ENCODE measurements around the gene LCK. TPM values are rescaled to one million over a fixed set of nuclear protein-coding genes. Genes with fewer than 3 reads are reported as not detected.

Gene LCK
- total RNA-seq, 2 experiments from 2014 or later: 289 to 292 TPM

- Mint-ChIP-seq H3K27me3 (no peaks in the 10 kb centered on the region), H3K9me3 (peaks cover 2% of the 10 kb centered on the region), H3K4me1 (ENCODE audit: low read depth) (peaks cover 57% of the 10 kb centered on the region), H3K27ac (peak overlapping the region; percentile 55), H3K36me3 (ENCODE audit: low read depth) (peaks cover 43% of the 10 kb centered on the region), H3K4me3 (no peak overlapping the region)
- intact Hi-C loops (cut with micrococcal nuclease): no loop called here
- TF ChIP-seq CTCF (IDR thresholded peaks at IDR 0.05): no peak
- CTCF ChIA-PET: interaction anchor here (1.7 kb wide), 1 partner anchor 19 kb away, joined by 4 read pairs; no protein-coding TSS in a partner anchor
- ATAC-seq (no peak), DNase-seq (no peak)
- POLR2A ChIA-PET: interaction anchor here (0.6 to 1.3 kb wide), 2 partner anchors 22 to 42 kb away, joined by 3 to 4 read pairs; no protein-coding TSS in a partner anchor
Observed at GRCh38 chr1:32309960-32310359, 58.9 kb downstream of the LCK start.

GRCh38 chr1:32311709-32312393, 60.8 kb downstream of the LCK start:
- peak; percentile 53 for ATAC-seq
- Mint-ChIP-seq H3K4me1 (ENCODE audit: low read depth) (peaks cover 52% of the 10 kb centered on the region), H3K36me3 (ENCODE audit: low read depth) (peaks cover 39% of the 10 kb centered on the region), H3K27ac (peak overlapping the region; percentile 39), H3K9me3 (no peaks in the 10 kb centered on the region), H3K4me3 (no peak overlapping the region), H3K27me3 (no peaks in the 10 kb centered on the region)
- TF ChIP-seq CTCF (IDR thresholded peaks at IDR 0.05): no peak
- ChIA-PET POLR2A (interaction anchor here (0.8 to 1.8 kb wide), 5 partner anchors 8 to 96 kb away, joined by 3 to 7 read pairs (median 5); partner anchors contain the start of genes LCK and MARCKSL1), CTCF (interaction anchor here (0.9 to 2.0 kb wide), 4 partner anchors 15 to 101 kb away, joined by 3 to 5 read pairs (median 4); partner anchors contain the start of gene HDAC1)
- intact Hi-C loops (cut with micrococcal nuclease): no loop called here
- DNase-seq: no peak

GRCh38 chr1:32316903-32317277, 65.8 kb downstream of the LCK start:
- Mint-ChIP-seq H3K4me3 (no peak overlapping the region), H3K36me3 (ENCODE audit: low read depth) (peaks cover 36% of the 10 kb centered on the region), H3K27me3 (no peaks in the 10 kb centered on the region), H3K4me1 (ENCODE audit: low read depth) (peaks cover 31% of the 10 kb centered on the region), H3K27ac (peak overlapping the region; percentile 9), H3K9me3 (no peaks in the 10 kb centered on the region)
- TF ChIP-seq CTCF (IDR thresholded peaks at IDR 0.05): no peak
- intact Hi-C loops (cut with micrococcal nuclease): no loop called here
- POLR2A ChIA-PET: interaction anchor here (0.6 to 2.5 kb wide), 2 partner anchors 9 to 13 kb away, joined by 3 to 5 read pairs; no protein-coding TSS in a partner anchor
- DNase-seq (no peak), ATAC-seq (no peak)
- CTCF ChIA-PET: interaction anchor here (0.8 to 1.8 kb wide), 3 partner anchors 10 to 101 kb away, joined by 3 to 5 read pairs (median 4); partner anchors contain the start of gene MARCKSL1

- Mint-ChIP-seq H3K4me1 (ENCODE audit: low read depth) (peaks cover 39% of the 10 kb centered on the region), H3K36me3 (ENCODE audit: low read depth) (peaks cover 43% of the 10 kb centered on the region), H3K9me3 (no peaks in the 10 kb centered on the region), H3K4me3 (no peak overlapping the region), H3K27me3 (no peaks in the 10 kb centered on the region), H3K27ac (no peak overlapping the region)
- no peak for DNase-seq
- no peak for ATAC-seq
- TF ChIP-seq CTCF (IDR thresholded peaks at IDR 0.05): no peak
- intact Hi-C loops (cut with micrococcal nuclease): no loop called here
- CTCF ChIA-PET: no interaction called here
- POLR2A ChIA-PET: interaction anchor here (0.8 to 2.5 kb wide), 5 partner anchors 12 to 77 kb away, joined by 3 to 5 read pairs (median 3); no protein-coding TSS in a partner anchor
Observed at GRCh38 chr1:32318127-32318869, 67.2 kb downstream of the LCK start.
